ENCODE results near the gene PKN2. TPM values are rescaled to one million over a fixed set of nuclear protein-coding genes. Genes with fewer than 3 reads are reported as not detected.
A peak's percentile ranks its signal among the peaks of the same experiment; 100 is the strongest.

Gene PKN2
- total RNA-seq, 1 donor from 2014 or later: 72.8 TPM

DNA sequence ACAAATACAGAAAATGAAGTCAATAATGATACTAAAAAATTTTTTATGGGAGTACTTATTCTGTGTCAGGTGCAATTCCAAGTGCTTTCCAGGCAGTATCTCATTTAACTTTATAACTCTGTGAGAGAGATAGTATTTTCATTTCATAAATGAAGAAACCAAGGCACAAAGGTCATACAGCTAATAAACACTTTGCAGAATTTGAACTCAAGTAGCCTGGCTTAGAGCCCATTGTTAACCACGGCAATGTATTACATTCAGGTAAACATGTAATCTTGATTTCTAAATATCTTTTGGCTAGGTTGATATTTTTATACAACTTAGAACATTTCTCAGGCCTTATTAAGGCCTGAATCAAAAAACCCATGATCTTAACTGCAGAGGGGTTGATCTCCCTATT, 28.9 kb upstream of the PKN2 start:
- TF ChIP-seq, protein P1, sequence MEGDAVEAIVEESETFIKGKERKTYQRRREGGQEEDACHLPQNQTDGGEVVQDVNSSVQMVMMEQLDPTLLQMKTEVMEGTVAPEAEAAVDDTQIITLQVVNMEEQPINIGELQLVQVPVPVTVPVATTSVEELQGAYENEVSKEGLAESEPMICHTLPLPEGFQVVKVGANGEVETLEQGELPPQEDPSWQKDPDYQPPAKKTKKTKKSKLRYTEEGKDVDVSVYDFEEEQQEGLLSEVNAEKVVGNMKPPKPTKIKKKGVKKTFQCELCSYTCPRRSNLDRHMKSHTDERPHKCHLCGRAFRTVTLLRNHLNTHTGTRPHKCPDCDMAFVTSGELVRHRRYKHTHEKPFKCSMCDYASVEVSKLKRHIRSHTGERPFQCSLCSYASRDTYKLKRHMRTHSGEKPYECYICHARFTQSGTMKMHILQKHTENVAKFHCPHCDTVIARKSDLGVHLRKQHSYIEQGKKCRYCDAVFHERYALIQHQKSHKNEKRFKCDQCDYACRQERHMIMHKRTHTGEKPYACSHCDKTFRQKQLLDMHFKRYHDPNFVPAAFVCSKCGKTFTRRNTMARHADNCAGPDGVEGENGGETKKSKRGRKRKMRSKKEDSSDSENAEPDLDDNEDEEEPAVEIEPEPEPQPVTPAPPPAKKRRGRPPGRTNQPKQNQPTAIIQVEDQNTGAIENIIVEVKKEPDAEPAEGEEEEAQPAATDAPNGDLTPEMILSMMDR (IDR thresholded peaks at IDR 0.05; ENCODE audit: unreplicated experiment): no peak
- H3K4me3 Mint-ChIP-seq (ENCODE audit: low read depth): no peak overlapping the region
- H3K36me3 Mint-ChIP-seq (ENCODE audit: insufficient read depth): no peaks in the 10 kb centered on the region

DNA sequence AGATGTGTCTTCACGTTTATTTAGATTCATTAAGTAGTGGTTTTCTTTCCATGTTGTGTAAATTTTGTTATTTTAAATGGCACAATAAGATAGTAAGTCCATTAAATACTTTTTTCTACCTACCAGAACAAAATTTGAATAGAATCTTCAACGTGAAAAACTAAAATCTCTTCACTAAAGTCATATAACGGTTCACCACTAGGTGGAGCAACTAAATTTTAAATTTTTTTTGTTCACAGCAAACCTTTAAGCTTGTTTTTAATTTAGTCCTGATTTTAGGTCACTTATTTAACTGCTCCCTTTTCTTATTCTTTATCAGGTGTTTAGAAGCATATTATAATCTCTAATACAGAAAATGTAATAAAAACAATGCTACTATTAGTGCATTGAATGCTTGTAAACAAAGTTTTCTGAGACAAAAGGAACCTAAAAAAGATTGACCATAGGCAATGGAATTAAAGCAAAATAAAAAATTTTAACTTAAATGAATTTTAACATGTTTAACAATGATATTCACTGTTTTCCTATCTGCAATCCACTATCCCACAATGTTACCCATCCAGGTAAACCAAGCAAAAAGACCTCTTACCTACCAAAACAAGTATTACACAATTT, 28.3 kb upstream of the PKN2 start:
- Mint-ChIP-seq H3K27ac (no peak overlapping the region), H3K27me3 (no peaks in the 10 kb centered on the region), H3K36me3 (ENCODE audit: insufficient read depth) (no peaks in the 10 kb centered on the region), H3K4me1 (ENCODE audit: low read depth) (no peaks in the 10 kb centered on the region), H3K9me3 (ENCODE audit: low read depth) (no peaks in the 10 kb centered on the region), H3K4me3 (ENCODE audit: low read depth) (no peak overlapping the region)
- TF ChIP-seq, protein P1 (IDR thresholded peaks at IDR 0.05; ENCODE audit: unreplicated experiment): peak; percentile 80
- no peak for DNase-seq (ENCODE audit: low spot score, unreplicated experiment)

More for the DNA sequence above, 28.9 kb upstream of the PKN2 start:
- no peaks in the 10 kb centered on the region for H3K4me1 Mint-ChIP-seq (ENCODE audit: low read depth)
- no peak for DNase-seq (ENCODE audit: low spot score, unreplicated experiment)
- no peaks in the 10 kb centered on the region for H3K9me3 Mint-ChIP-seq (ENCODE audit: low read depth)
- no peak overlapping the region for H3K27ac Mint-ChIP-seq
- no peaks in the 10 kb centered on the region for H3K27me3 Mint-ChIP-seq

DNA sequence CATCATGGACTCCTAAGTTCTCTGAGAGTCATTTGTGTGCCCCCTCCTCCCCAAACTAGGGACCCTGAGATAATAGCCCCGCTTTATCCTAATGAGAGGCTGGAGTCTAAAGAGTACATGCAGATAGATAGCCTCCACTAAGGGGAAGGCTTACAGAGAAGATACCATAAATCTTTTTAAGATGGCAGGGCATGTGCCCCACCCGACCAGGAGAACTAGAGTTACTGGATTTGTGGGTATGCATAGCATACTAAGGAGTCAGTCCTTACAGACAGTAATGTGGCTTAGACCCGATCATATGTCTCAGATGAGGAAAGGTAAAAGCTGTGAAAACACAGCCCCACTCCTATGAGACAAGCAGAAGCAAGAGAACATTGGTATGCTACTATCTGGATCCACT, 25.7 kb upstream of the PKN2 start:
- DNase-seq (ENCODE audit: low spot score, unreplicated experiment): no peak
- no peaks in the 10 kb centered on the region for H3K9me3 Mint-ChIP-seq (ENCODE audit: low read depth)
- no peaks in the 10 kb centered on the region for H3K36me3 Mint-ChIP-seq (ENCODE audit: insufficient read depth)
- H3K27me3 Mint-ChIP-seq: no peaks in the 10 kb centered on the region
- no peak overlapping the region for H3K27ac Mint-ChIP-seq
- peaks cover 2% of the 10 kb centered on the region for H3K4me1 Mint-ChIP-seq (ENCODE audit: low read depth)
- no peak overlapping the region for H3K4me3 Mint-ChIP-seq (ENCODE audit: low read depth)
- TF ChIP-seq, protein P1 (IDR thresholded peaks at IDR 0.05; ENCODE audit: unreplicated experiment): no peak

DNA sequence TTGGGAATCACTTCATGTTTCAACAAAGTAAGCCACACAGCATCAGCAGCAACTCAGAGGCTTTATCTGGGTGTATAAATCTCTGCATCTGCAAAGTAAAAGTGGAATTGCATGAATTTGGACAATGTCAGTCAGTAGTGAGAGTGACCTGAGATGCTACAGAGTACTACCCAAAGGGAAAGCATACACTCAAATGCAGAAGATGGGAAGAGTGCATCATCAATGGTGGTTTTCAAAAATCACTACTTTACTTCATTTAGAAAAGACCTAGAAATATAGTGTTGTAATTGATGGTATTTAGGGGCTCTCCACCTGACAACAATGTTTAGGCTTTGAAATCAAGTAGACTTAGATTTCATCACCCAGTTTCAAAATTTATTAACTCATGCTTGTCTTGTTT, 24.5 kb upstream of the PKN2 start:
- Mint-ChIP-seq H3K4me3 (ENCODE audit: low read depth) (no peak overlapping the region), H3K9me3 (ENCODE audit: low read depth) (no peaks in the 10 kb centered on the region), H3K36me3 (ENCODE audit: insufficient read depth) (no peaks in the 10 kb centered on the region), H3K4me1 (ENCODE audit: low read depth) (peaks cover 2% of the 10 kb centered on the region), H3K27me3 (no peaks in the 10 kb centered on the region), H3K27ac (no peak overlapping the region)
- no peak for DNase-seq (ENCODE audit: low spot score, unreplicated experiment)
- TF ChIP-seq, protein P1 (IDR thresholded peaks at IDR 0.05; ENCODE audit: unreplicated experiment): no peak

DNA sequence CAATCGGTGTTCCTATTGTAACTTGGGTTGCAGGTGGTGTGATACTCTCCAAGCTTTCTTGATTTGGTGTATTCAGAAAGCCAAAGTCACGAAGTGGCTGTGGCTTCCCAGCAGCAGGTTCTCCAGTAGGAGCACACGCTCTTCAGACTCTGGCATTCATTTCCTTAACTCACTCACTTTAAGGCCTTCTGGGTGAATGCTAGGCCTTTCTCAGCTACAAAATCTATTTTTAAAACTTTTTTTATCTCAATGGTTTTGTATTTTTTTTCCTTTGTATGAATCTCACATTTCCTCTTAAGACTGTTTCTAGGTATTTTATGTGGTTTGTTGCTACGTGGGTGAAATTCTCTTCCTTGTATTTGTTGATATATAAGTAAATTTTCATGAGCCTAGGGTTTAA, 22.9 kb upstream of the PKN2 start:
- no peaks in the 10 kb centered on the region for H3K27me3 Mint-ChIP-seq
- no peak overlapping the region for H3K4me3 Mint-ChIP-seq (ENCODE audit: low read depth)

More for the DNA sequence above, 22.9 kb upstream of the PKN2 start:
- Mint-ChIP-seq H3K27ac (no peak overlapping the region), H3K36me3 (ENCODE audit: insufficient read depth) (no peaks in the 10 kb centered on the region), H3K4me1 (ENCODE audit: low read depth) (peaks cover 2% of the 10 kb centered on the region), H3K9me3 (ENCODE audit: low read depth) (no peaks in the 10 kb centered on the region)
- DNase-seq (ENCODE audit: low spot score, unreplicated experiment): no peak
- TF ChIP-seq, protein P1 (IDR thresholded peaks at IDR 0.05; ENCODE audit: unreplicated experiment): no peak
